ENCODE results near the gene CADM1.

CADM1 gene

GRCh38 chr11:115135936-115136335, 368.3 kb downstream of the CADM1 start:
- DNase-seq: no peak

GRCh38 chr11:115134926-115135325, 369.3 kb downstream of the CADM1 start:
- DNase-seq: peak; percentile 51

DNA sequence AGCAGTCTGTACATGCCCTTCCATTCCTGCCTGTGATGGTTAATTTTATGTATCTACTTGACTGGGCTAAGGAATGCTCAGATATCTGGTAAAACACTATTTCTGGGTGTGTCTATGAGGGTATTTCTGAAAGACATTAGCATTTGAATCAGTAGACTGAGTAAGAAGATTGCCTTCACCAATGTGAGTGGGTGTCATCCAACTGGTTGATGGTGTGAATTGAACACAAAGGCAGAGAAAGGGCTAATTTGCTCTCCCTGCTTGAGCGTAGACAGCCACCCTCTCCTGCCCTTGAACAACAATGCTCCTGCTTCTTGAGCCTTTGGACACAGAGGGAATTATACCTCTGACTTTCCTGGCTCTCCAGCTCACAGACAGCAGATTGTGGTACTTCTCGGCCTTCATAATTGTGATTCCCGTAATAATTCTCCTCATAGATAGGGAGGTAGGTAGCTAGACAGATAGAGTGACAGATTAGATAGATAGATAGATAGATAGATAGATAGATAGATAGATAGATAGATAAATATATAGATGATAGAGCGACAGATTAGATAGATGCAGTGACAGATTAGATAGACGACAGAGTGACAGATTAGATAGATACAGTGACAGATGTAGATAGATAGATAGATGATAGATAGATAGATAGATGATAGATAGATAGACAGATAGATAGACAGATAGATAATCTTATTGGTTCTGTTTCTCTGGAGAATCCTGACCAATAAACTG, 370.6 kb downstream of the CADM1 start:
- no peak for DNase-seq

DNA sequence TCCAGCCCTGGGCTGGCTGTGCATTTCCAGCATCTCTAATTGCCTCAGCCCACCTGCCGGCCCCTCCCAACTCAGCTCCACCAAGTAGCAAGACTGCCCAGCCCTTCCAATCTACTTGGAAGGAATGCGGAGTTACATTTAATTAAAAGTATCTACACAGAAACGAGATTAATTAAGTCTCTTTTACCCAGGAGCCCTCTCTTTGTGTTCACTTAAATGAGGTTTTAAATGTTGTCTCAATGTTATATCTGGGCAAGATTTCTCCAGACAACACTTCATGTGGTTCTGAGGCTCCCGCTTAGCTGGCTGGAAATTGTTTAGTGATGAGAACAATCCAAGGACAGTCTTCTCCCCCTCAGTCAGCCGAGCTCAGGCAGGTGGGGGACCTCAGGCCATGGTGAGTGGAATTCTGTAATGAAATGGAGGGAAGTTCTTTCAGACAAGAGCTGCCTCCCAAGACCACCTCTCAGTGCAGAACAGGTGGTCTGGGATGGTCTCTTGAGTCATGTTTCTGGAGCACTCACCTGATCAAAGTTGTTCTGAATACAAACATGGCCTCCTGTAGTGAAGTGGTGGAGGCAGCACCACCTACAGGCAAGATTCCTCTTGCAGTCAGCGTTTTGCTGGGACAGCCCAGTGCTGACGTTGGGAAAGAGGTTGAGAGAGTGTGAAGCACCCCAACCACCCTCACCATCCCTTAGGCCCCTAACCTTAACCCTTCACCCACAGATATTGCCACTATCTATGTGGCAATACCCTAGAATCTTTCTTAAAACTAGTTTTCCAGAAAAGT, 371.6 kb downstream of the CADM1 start:
- no peak for DNase-seq

GRCh38 chr11:115129473-115130289, 374.5 kb downstream of the CADM1 start:
- DNase-seq: no peak

DNA sequence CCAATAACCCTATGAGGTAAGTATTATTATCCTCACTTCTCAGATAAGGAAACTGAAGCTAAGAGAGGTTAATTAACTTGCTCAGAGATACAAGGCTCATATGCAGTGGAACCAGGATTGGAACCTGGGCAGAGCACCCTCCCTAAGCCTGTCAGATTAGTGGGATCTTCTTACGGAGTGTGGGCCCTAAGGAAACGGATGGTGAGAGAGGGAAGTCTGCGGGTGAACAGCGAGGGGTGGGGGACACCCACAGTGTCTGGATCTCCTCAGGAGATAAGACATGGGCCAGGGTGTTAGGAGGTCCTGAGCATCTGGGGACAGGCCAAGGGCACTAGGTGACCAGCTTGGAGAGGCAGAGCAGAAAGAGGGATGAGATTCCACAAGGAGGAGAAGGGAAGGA, 376.0 kb downstream of the CADM1 start:
- DNase-seq: no peak

DNA sequence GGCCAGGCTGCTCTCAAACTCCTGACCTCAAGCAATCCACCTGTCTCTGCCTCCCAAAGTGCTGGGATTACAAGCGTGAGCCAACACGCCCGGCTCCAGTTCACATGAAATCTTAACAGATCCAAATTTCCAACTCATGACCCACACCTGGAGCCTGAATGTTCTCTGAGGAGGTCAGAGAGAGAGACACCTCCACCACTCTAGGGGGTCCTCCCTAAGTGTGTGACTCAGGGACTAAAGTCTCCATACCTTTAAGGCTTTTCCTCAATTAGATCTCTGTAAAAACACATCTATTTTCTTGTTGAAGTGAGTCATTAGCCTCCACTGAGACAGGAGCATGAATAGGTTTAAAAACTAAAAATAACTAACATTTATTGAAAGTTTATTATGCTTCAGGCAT, 376.4 kb downstream of the CADM1 start:
- no peak for DNase-seq

DNA sequence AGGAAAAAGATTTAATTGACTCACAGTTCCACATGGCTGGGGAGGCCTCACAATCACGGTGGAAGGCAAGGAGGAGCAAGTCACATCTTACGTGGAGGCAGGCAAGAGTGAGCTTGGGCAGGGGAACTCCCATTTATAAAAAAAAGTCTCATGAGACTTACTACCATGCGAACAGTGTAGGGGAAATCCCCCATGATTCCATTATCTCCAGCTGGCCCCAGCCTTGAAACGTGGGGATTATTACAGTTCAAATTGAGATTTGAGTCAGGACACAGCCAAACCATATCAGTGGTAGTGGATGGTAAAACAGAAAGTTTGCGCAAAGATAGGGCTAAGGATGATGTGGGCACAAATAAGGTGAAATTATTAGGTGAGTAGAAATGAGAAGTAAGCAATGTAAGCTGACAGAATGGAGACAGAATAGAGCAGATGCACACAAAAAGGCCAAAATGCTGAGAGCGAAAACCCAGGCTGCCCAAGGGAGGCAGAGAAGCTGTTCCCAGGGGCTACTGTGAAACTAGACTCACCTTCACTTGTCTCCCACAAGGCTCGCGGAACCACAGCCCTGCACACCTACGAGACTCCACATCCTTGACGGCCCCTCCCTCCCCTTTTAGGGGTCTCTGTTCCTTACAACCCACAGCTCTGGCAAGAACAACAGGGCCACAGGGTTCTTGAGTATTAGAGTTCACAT, 377.6 kb downstream of the CADM1 start:
- DNase-seq: no peak

- DNase-seq: no peak
Measured at GRCh38 chr11:115126092-115126491, 378.1 kb downstream of the CADM1 start.

GRCh38 chr11:115124786-115125185, 379.4 kb downstream of the CADM1 start:
- no peak for DNase-seq

DNA sequence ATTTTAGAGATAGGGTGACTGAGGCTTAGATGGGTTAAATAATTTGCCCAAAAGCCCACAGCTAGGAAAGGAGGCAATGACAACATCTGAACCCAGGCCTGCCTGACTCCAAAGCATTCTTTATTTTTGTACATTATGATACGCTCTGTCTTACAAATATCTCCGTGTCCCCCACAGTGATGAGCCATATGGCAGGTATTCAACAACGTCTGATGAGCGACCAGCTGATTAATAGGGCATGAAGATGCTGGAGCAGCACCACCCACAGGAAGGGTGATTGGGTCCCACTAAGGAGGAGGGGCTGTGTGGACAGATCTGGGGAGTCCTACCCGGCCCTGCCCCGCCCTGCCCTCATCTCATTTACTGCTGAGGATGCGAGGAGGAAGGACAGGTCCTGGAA, 380.6 kb downstream of the CADM1 start:
- DNase-seq: no peak

- DNase-seq: no peak
Measured at GRCh38 chr11:115122274-115122673, 381.9 kb downstream of the CADM1 start.
